NT2/D1 (cell line): ENCODE results near the gene TSFM.

Source experiments
- DNase-seq: peaks from one replicate; pipeline ENCODE4 v3.0.0-alpha.2; 2011; ENCODE audit warnings: low read depth, low spot score
- H3K27me3 ChIP-seq: 2 replicates; pipeline ENCODE4 v1.6.0; 2011; ENCODE audit warnings: mild to moderate bottlenecking; ENCODE audit not compliant: insufficient read length, insufficient read depth
- H3K36me3 ChIP-seq: 2 replicates; pipeline ENCODE4 v1.6.1; 2011; ENCODE audit warnings: mild to moderate bottlenecking, low read length, mixed read lengths; ENCODE audit not compliant: insufficient read depth, insufficient read length
- H3K4me1 ChIP-seq: 2 replicates; pipeline ENCODE4 v1.5.1; 2011; ENCODE audit not compliant: insufficient read depth, insufficient read length
- H3K4me3 ChIP-seq: 2 replicates; pipeline ENCODE4 v1.5.1; 2011; ENCODE audit warnings: low read depth; ENCODE audit not compliant: insufficient read length
- H3K9ac ChIP-seq: 2 replicates; pipeline ENCODE4 v1.6.0; 2011; ENCODE audit warnings: low read depth; ENCODE audit not compliant: insufficient read length
- H3K9me3 ChIP-seq: 2 replicates; pipeline ENCODE4 v1.5.1; 2011; ENCODE audit warnings: mild to moderate bottlenecking, low read length; ENCODE audit not compliant: insufficient read depth
- SUZ12 ChIP-seq: IDR thresholded peaks from 2 replicates; pipeline ENCODE4 v1.6.1; 2011; ENCODE audit not compliant: insufficient read length, insufficient read depth; ENCODE audit errors: extremely low read depth
- YY1 ChIP-seq: IDR thresholded peaks from 2 replicates; pipeline ENCODE4 v1.6.1; 2011; ENCODE audit not compliant: insufficient read length, insufficient read depth
- ZNF274 ChIP-seq: IDR thresholded peaks from 2 replicates; pipeline ENCODE4 v1.6.1; 2011; ENCODE audit warnings: mild to moderate bottlenecking, low read depth, low read length

The TSFM gene

GRCh38 chr12:57821474-57822214, 39.1 kb downstream of the TSFM start:
- no peaks in the 10 kb centered on the region for H3K4me1 ChIP-seq
- no peak overlapping the region for H3K9ac ChIP-seq
- no peaks in the 10 kb centered on the region for H3K27me3 ChIP-seq
- no peak overlapping the region for H3K4me3 ChIP-seq
- H3K9me3 ChIP-seq: no peaks in the 10 kb centered on the region
- DNase-seq: no peak
- H3K36me3 ChIP-seq: peaks cover 60% of the 10 kb centered on the region
- TF ChIP-seq ZNF274: no peak
- TF ChIP-seq SUZ12: no peak
- TF ChIP-seq YY1: no peak

- DNase-seq: no peak
- Histone ChIP-seq H3K4me1 (no peaks in the 10 kb centered on the region), H3K9me3 (no peaks in the 10 kb centered on the region), H3K9ac (no peak overlapping the region), H3K36me3 (peaks cover 70% of the 10 kb centered on the region), H3K4me3 (no peak overlapping the region), H3K27me3 (no peaks in the 10 kb centered on the region)
- TF ChIP-seq YY1: no peak
Observed at GRCh38 chr12:57822392-57823130, 40.0 kb downstream of the TSFM start.

- no peak for DNase-seq
- no peak for TF ChIP-seq ZNF274
- no peak for TF ChIP-seq YY1
- TF ChIP-seq SUZ12: no peak
- peaks cover 74% of the 10 kb centered on the region for H3K36me3 ChIP-seq
- no peaks in the 10 kb centered on the region for H3K27me3 ChIP-seq
- H3K9me3 ChIP-seq: no peaks in the 10 kb centered on the region
- no peak overlapping the region for H3K4me3 ChIP-seq
- H3K4me1 ChIP-seq: no peaks in the 10 kb centered on the region
- H3K9ac ChIP-seq: no peak overlapping the region
Observed at GRCh38 chr12:57823131-57823907, 40.7 kb downstream of the TSFM start.

GRCh38 chr12:57823908-57824640, 41.5 kb downstream of the TSFM start:
- Histone ChIP-seq H3K9ac (no peak overlapping the region), H3K4me1 (no peaks in the 10 kb centered on the region), H3K4me3 (no peak overlapping the region), H3K27me3 (no peaks in the 10 kb centered on the region), H3K36me3 (peaks cover 81% of the 10 kb centered on the region), H3K9me3 (no peaks in the 10 kb centered on the region)
- TF ChIP-seq SUZ12 (no peak), ZNF274 (no peak), YY1 (no peak)
- DNase-seq: no peak

- H3K9me3 ChIP-seq: no peaks in the 10 kb centered on the region
- no peak for DNase-seq
- no peaks in the 10 kb centered on the region for H3K4me1 ChIP-seq
- no peak for TF ChIP-seq YY1
- no peak for TF ChIP-seq ZNF274
- no peak for TF ChIP-seq SUZ12
- peaks cover 82% of the 10 kb centered on the region for H3K36me3 ChIP-seq
- no peak overlapping the region for H3K4me3 ChIP-seq
- H3K27me3 ChIP-seq: no peaks in the 10 kb centered on the region
- no peak overlapping the region for H3K9ac ChIP-seq
Observed at GRCh38 chr12:57825451-57825850, 42.9 kb downstream of the TSFM start.

GRCh38 chr12:57826400-57826799, 43.8 kb downstream of the TSFM start:
- Histone ChIP-seq H3K4me3 (no peak overlapping the region), H3K4me1 (no peaks in the 10 kb centered on the region), H3K9me3 (no peaks in the 10 kb centered on the region), H3K36me3 (peaks cover 78% of the 10 kb centered on the region), H3K27me3 (no peaks in the 10 kb centered on the region), H3K9ac (no peak overlapping the region)
- no peak for DNase-seq
- no peak for TF ChIP-seq SUZ12
- TF ChIP-seq YY1: no peak
- no peak for TF ChIP-seq ZNF274

- H3K9ac ChIP-seq: no peak overlapping the region
- H3K27me3 ChIP-seq: no peaks in the 10 kb centered on the region
- DNase-seq: no peak
- H3K4me1 ChIP-seq: peaks cover 3% of the 10 kb centered on the region
- no peak overlapping the region for H3K4me3 ChIP-seq
- peaks cover 72% of the 10 kb centered on the region for H3K36me3 ChIP-seq
- no peaks in the 10 kb centered on the region for H3K9me3 ChIP-seq
- TF ChIP-seq YY1: no peak
- no peak for TF ChIP-seq ZNF274
- TF ChIP-seq SUZ12: no peak
Observed at GRCh38 chr12:57826966-57827365, 44.4 kb downstream of the TSFM start.
